NB4 (cell line): ENCODE results near the gene SULT6B1.
A peak's percentile ranks its signal among the peaks of the same experiment; 100 is the strongest.

Source experiments
- DNase-seq: peaks from one replicate; pipeline ENCODE4 v3.0.0; 2010; ENCODE audit warnings: low read depth
- H3K4me3 ChIP-seq: one replicate; pipeline ENCODE4 v1.5.1; 2011; ENCODE audit warnings: mild to moderate bottlenecking, low read depth, low read length, moderate library complexity
- CTCF ChIP-seq: IDR thresholded peaks from one replicate; pipeline ENCODE4 v1.5.1; 2012; ENCODE audit warnings: low read depth, low read length
- MAX ChIP-seq: IDR thresholded peaks from 2 replicates; pipeline ENCODE4 v1.6.1; 2011; ENCODE audit warnings: low read depth, low read length
- MYC ChIP-seq: IDR thresholded peaks from 2 replicates; pipeline ENCODE4 v1.6.1; 2011; ENCODE audit warnings: low read depth, low read length
- POLR2A ChIP-seq: IDR thresholded peaks from 2 replicates; pipeline ENCODE4 v1.6.1; 2011; ENCODE audit warnings: mild to moderate bottlenecking; ENCODE audit not compliant: insufficient read length; ENCODE audit errors: extremely low read depth

The SULT6B1 gene

DNA sequence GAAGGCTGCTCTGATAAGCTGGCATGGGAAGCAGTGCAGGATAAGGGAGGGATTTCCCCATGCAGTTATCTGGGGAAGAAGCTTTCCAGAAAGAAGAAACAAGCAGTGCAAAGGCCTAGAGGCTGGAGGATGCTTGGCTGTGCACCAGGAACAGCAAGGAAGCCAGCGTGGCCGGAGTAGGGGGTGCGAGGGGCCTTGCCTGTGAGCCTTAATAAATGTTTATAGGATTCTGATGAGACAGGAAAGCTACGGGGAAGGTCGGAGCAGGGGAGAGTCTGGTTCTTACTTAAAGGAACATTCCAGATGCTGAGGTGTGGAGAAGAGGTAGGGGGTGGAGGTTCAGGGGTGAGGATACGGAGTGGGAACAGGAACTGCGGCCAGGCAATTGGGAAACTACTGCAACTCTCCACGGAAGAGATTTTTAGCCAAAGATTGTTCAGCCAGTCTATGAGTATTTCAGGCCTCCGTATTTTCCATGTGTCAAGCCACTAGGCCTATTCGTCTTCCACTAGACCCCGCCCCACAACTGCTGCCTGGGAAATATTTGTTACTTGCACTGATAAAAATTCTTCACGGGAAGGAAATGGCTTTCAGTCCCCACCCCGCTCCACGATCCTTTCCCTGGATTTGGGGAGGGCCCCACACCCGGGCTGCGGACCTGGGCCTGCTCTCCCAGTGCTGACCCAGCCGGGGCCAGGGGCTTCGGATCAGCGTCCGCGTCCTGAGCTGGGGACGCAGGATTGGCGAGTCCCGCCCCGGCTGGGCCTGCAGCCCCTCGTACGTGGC lies 32.2 kb downstream of the SULT6B1 start:
- TF ChIP-seq CTCF, result no peak
- TF ChIP-seq MYC, result no peak
- TF ChIP-seq MAX, result no peak
- no peak for TF ChIP-seq POLR2A
- peak; percentile 58 for DNase-seq
- H3K4me3 ChIP-seq, result peak overlapping the region; percentile 93

- peak; percentile 30 for DNase-seq
- no peak overlapping the region for H3K4me3 ChIP-seq
- TF ChIP-seq MYC, result no peak
- no peak for TF ChIP-seq MAX
- no peak for TF ChIP-seq CTCF
- no peak for TF ChIP-seq POLR2A
Observed at GRCh38 chr2:37154785-37155184, 33.7 kb downstream of the SULT6B1 start.

DNA sequence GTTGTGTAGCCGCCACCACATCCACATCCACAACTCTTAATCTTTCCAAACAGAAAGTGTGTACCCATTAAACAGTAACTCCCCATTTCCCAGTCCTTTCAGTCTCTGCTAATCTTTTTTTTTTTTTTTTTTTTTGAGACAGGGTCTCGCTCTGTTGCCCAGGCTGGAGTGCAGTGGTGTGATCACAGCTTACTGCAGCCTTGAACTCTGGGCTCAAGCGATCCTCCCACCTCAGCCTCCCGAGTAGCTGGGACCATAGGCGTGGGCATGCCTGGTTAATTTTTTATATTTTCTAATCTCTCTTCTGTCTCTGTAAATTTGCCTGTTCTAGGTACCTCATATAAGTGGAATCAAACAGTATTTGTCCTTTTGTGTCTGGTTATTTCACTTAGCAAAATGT lies 35.2 kb downstream of the SULT6B1 start:
- TF ChIP-seq MAX (no peak), POLR2A (no peak), CTCF (no peak), MYC (no peak)
- no peak overlapping the region for H3K4me3 ChIP-seq
- no peak for DNase-seq

GRCh38 chr2:37149626-37150322 lies 38.7 kb downstream of the SULT6B1 start:
- no peak for DNase-seq
- TF ChIP-seq MAX, result no peak
- TF ChIP-seq MYC, result no peak
- no peak for TF ChIP-seq POLR2A
- TF ChIP-seq CTCF, result no peak
- H3K4me3 ChIP-seq, result no peak overlapping the region

- H3K4me3 ChIP-seq, result no peak overlapping the region
- no peak for DNase-seq
- no peak for TF ChIP-seq CTCF
- TF ChIP-seq MAX, result no peak
- TF ChIP-seq POLR2A, result no peak
- no peak for TF ChIP-seq MYC
Observed at GRCh38 chr2:37148325-37148724, 40.1 kb downstream of the SULT6B1 start.
